Transverse colon (tissue), 3 donors: ENCODE data around the gene ZNF488.

Experiments used
- CTCF ChIP-seq, 5 experiments: fragments of 200-600 bp in 3 of 5; fragments of 450-650 bp in 2 of 5; sonication (generic) in 3 of 5; IDR thresholded peaks; 1 replicate in 2 of 5; 2 replicates in 3 of 5; pipeline ENCODE4 v1.5.1; 2016 to 2017; ENCODE audit warnings: antibody characterized with exemption in 5 of 5, inconsistent platforms in 3 of 5, mild to moderate bottlenecking in 2 of 5, moderate library complexity in 1 of 5
- EP300 ChIP-seq: sonication (generic); formaldehyde crosslinking; IDR thresholded peaks from one replicate; pipeline ENCODE4 v1.6.1; 2017; ENCODE audit warnings: antibody characterized with exemption, low read depth
- POLR2A ChIP-seq: fragments of 450-650 bp; IDR thresholded peaks from one replicate; pipeline ENCODE4 v1.6.1; 2016; ENCODE audit warnings: antibody characterized with exemption, mild to moderate bottlenecking, moderate library complexity

- no peak for TF ChIP-seq CTCF (IDR thresholded peaks at IDR 0.05)
- TF ChIP-seq EP300 = no peak
- no peak for TF ChIP-seq POLR2A
Measured at GRCh38 chr10:47364911-47365310, 19.2 kb downstream of the ZNF488 start.
